CD14-positive monocyte (primary cell): ENCODE data around the gene BCAS4. TPM values are rescaled to one million over a fixed set of nuclear protein-coding genes. Genes with fewer than 3 reads are reported as not detected.

ENCODE experiments used
- DNase-seq, 3 donors: peaks; one replicate each; pipeline ENCODE4 v3.0.0-alpha.2; 2011 to 2022
- H2AFZ ChIP-seq: 2 replicates; pipeline ENCODE4 v1.6.0; 2012; ENCODE audit warnings: mild to moderate bottlenecking, low read depth, low read length, inconsistent platforms; ENCODE audit not compliant: insufficient read depth, poor library complexity, severe bottlenecking
- H3K27ac ChIP-seq, 2 donors: 1 replicate in 1 of 2; 2 replicates in 1 of 2; pipeline ENCODE4 v1.5.1; 2012 to 2013; ENCODE audit warnings: low read length in 2 of 2, control low read depth in 1 of 2, inconsistent platforms in 1 of 2, low read depth in 1 of 2, mild to moderate bottlenecking in 1 of 2
- H3K27me3 ChIP-seq, 2 donors: one replicate each; pipeline versions ENCODE4 v1.6.0 to v1.6.1; 2011 to 2013; ENCODE audit warnings: low read length in 2 of 2; ENCODE audit not compliant: control insufficient read depth in 2 of 2, insufficient read depth in 2 of 2
- H3K36me3 ChIP-seq, 2 donors: replicated peaks in 1 of 2; 1 replicate in 1 of 2; 2 replicates in 1 of 2; pipeline versions ENCODE4 v1.5.1 to v1.6.1; 2012 to 2013; ENCODE audit warnings: low read length in 2 of 2, control low read depth in 1 of 2, inconsistent platforms in 1 of 2, mild to moderate bottlenecking in 1 of 2; ENCODE audit not compliant: insufficient read depth in 2 of 2, control insufficient read depth in 1 of 2
- H3K4me1 ChIP-seq, 2 donors: 1 replicate in 1 of 2; 2 replicates in 1 of 2; pipeline versions ENCODE4 v1.5.1 to v1.6.1; 2012 to 2013; ENCODE audit warnings: low read length in 2 of 2, control low read depth in 1 of 2, inconsistent platforms in 1 of 2, mild to moderate bottlenecking in 1 of 2, moderate library complexity in 1 of 2; ENCODE audit not compliant: insufficient read depth in 2 of 2, control insufficient read depth in 1 of 2
- H3K4me2 ChIP-seq: replicated peaks from 2 replicates; pipeline ENCODE3; 2012; ENCODE audit warnings: low read length, moderate library complexity, mild to moderate bottlenecking; ENCODE audit not compliant: poor library complexity, severe bottlenecking; ENCODE audit errors: extremely low read depth
- H3K4me3 ChIP-seq, 3 experiments: fragments of 200-600 bp in 1 of 3; sonication (generic) in 1 of 3; replicated peaks in 1 of 3; 1 replicate in 2 of 3; 2 replicates in 1 of 3; pipeline ENCODE4 v1.5.1; 2011 to 2013; ENCODE audit warnings: low read length in 3 of 3, mild to moderate bottlenecking in 3 of 3, control low read depth in 2 of 3, low read depth in 2 of 3, inconsistent platforms in 1 of 3, moderate library complexity in 1 of 3
- H3K79me2 ChIP-seq: 2 replicates; pipeline ENCODE4 v1.6.0; 2012; ENCODE audit warnings: mild to moderate bottlenecking, control low read depth, inconsistent platforms, low read length, moderate library complexity; ENCODE audit not compliant: insufficient read depth
- H3K9ac ChIP-seq: 2 replicates; pipeline ENCODE4 v1.6.0; 2017; ENCODE audit warnings: low read length, mild to moderate bottlenecking; ENCODE audit not compliant: insufficient read depth, poor library complexity, severe bottlenecking
- H3K9me3 ChIP-seq, 2 donors: replicated peaks in 1 of 2; 1 replicate in 1 of 2; 2 replicates in 1 of 2; pipeline versions ENCODE4 v1.5.1 to v1.6.1; 2012 to 2013; ENCODE audit warnings: low read length in 2 of 2, control low read depth in 1 of 2; ENCODE audit not compliant: control insufficient read depth in 1 of 2, insufficient read depth in 1 of 2
- H4K20me1 ChIP-seq: 2 replicates; pipeline ENCODE4 v1.6.0; 2012; ENCODE audit warnings: mild to moderate bottlenecking, low read length, control low read depth, moderate library complexity; ENCODE audit not compliant: insufficient read depth
- H3K27ac Mint-ChIP-seq, 7 donors: one replicate each; pipeline ENCODE4 v1.8.0; 2020; ENCODE audit warnings: mild to moderate bottlenecking in 7 of 7, mixed read lengths in 7 of 7, moderate library complexity in 6 of 7, inconsistent platforms in 2 of 7
- H3K27me3 Mint-ChIP-seq, 3 donors: one replicate each; pipeline ENCODE4 v1.8.0; 2021 to 2022; ENCODE audit warnings: low read depth in 3 of 3, mild to moderate bottlenecking in 3 of 3, mixed read lengths in 3 of 3, moderate library complexity in 3 of 3, inconsistent platforms in 1 of 3
- H3K36me3 Mint-ChIP-seq, 2 donors: one replicate each; pipeline ENCODE4 v1.8.0; 2020; ENCODE audit warnings: mixed read lengths in 2 of 2, inconsistent platforms in 1 of 2, mild to moderate bottlenecking in 1 of 2
- H3K4me1 Mint-ChIP-seq: one replicate; pipeline ENCODE4 v1.8.0; 2020; ENCODE audit warnings: mild to moderate bottlenecking, mixed read lengths
- H3K4me3 Mint-ChIP-seq, 2 donors: one replicate each; pipeline ENCODE4 v1.8.0; 2020; ENCODE audit warnings: mild to moderate bottlenecking in 2 of 2, mixed read lengths in 2 of 2, moderate library complexity in 1 of 2
- H3K9me3 Mint-ChIP-seq, 7 donors: one replicate each; pipeline ENCODE4 v1.8.0; 2020 to 2022; ENCODE audit warnings: mixed read lengths in 7 of 7, mild to moderate bottlenecking in 6 of 7, moderate library complexity in 6 of 7, inconsistent platforms in 2 of 7
- CTCF ChIP-seq: fragments of 200-600 bp; IDR thresholded peaks from one replicate; pipeline ENCODE4 v1.8.0; 2022; ENCODE audit warnings: antibody characterized with exemption, mild to moderate bottlenecking
- WGBS: methylation state at CpG from one replicate; pipeline ENCODE4 v1.1.5; 2013; ENCODE audit warnings: missing lambda C conversion rate; ENCODE audit not compliant: insufficient coverage; 5-methylcytosine and 5-hydroxymethylcytosine counted together
- intact Hi-C, 2 donors: fragments of 100-400 bp; cut with micrococcal nuclease; formaldehyde crosslinking; loops; one replicate each; pipeline versions ENCODE4 v1.15.0 to v1.15.1; 2023
- polyA plus RNA-seq, 3 donors: library from polyadenylated mRNA; depleted of rRNA in 1 of 3; unstranded in 2 of 3; stranded (reverse) in 1 of 3; fragments of 300-500 nt in 2 of 3; fragments of >200 nt in 1 of 3; fragmentation: Illumina TruSeq in 2 of 3; gene quantifications; 1 replicate in 2 of 3; 2 replicates in 1 of 3; pipeline ENCODE4 v1.2.3, GENCODE V29; 2012 to 2021

Gene BCAS4
- polyA plus RNA-seq, 3 donors, result 0.16 to 1.0 (median 0.69) TPM

GRCh38 chr20:50831622-50832021 lies 36.8 kb downstream of the BCAS4 start:
- no peaks in the 10 kb centered on the region for H3K79me2 ChIP-seq
- no peak for TF ChIP-seq CTCF
- no peaks in the 10 kb centered on the region for H3K9me3 ChIP-seq
- no peak overlapping the region for H2AFZ ChIP-seq
- H4K20me1 ChIP-seq, result no peaks in the 10 kb centered on the region
- Mint-ChIP-seq H3K4me3 (no peak overlapping the region), H3K27ac (no peak overlapping the region), H3K4me1 (no peaks in the 10 kb centered on the region), H3K27me3 (no peaks in the 10 kb centered on the region), H3K9me3 (no peaks in the 10 kb centered on the region), H3K36me3 (no peaks in the 10 kb centered on the region)
- intact Hi-C loops, result no loop called here
- WGBS, result 92% methylated on average over 6 of the region's 6 CpGs
- no peak overlapping the region for H3K4me2 ChIP-seq
- H3K9ac ChIP-seq, result no peak overlapping the region
- H3K4me1 ChIP-seq, result no peaks in the 10 kb centered on the region
- no peaks in the 10 kb centered on the region for H3K36me3 ChIP-seq
- H3K27ac ChIP-seq, result no peak overlapping the region
- no peak overlapping the region for H3K4me3 ChIP-seq
- no peak for DNase-seq
- H3K27me3 ChIP-seq, result no peaks in the 10 kb centered on the region

GRCh38 chr20:50834599-50835005 lies 39.7 kb downstream of the BCAS4 start:
- H3K27me3 Mint-ChIP-seq, result no peaks in the 10 kb centered on the region
- Histone ChIP-seq H3K9ac (no peak overlapping the region), H3K79me2 (no peaks in the 10 kb centered on the region), H3K4me1 (no peaks in the 10 kb centered on the region), H3K27ac (no peak overlapping the region), H3K36me3 (no peaks in the 10 kb centered on the region), H3K4me2 (no peak overlapping the region), H3K27me3 (no peaks in the 10 kb centered on the region), H2AFZ (no peak overlapping the region), H3K9me3 (no peaks in the 10 kb centered on the region), H4K20me1 (no peaks in the 10 kb centered on the region), H3K4me3 (no peak overlapping the region)
- no peaks in the 10 kb centered on the region for H3K4me1 Mint-ChIP-seq
- intact Hi-C loops, result no loop called here
- no peak for TF ChIP-seq CTCF
- no peak for DNase-seq
- H3K36me3 Mint-ChIP-seq, result no peaks in the 10 kb centered on the region
- 96% methylated on average over 4 of the region's 5 CpGs for WGBS
- no peak overlapping the region for H3K27ac Mint-ChIP-seq
- H3K4me3 Mint-ChIP-seq, result no peak overlapping the region
- H3K9me3 Mint-ChIP-seq, result no peaks in the 10 kb centered on the region
